K562 (cell line): ENCODE data around the gene TMEM151A.

Experiments
- EZH2 ChIP-seq: IDR thresholded peaks from 2 replicates; pipeline ENCODE4 v1.6.1; 2012; ENCODE audit warnings: low read depth, mild to moderate bottlenecking, inconsistent platforms, low read length, borderline replicate concordance
- KAT8 ChIP-seq: fragments of 450-650 bp; IDR thresholded peaks from 2 replicates; pipeline ENCODE4 v1.6.1; 2016; ENCODE audit warnings: low read depth, mild to moderate bottlenecking
- MYNN ChIP-seq, 2 experiments: sonication (generic); formaldehyde crosslinking in 1 of 2; IDR thresholded peaks; 2 replicates each; pipeline versions ENCODE4 v1.5.0 to v1.6.1; 2016 to 2020; ENCODE audit warnings: antibody characterized with exemption in 1 of 2, missing genetic modification reagents in 1 of 2
- NFXL1 ChIP-seq: fragments of 450-650 bp; formaldehyde crosslinking; IDR thresholded peaks from 2 replicates; pipeline ENCODE4 v1.4.0; 2021; ENCODE audit warnings: mild to moderate bottlenecking
- NRF1 ChIP-seq, 2 experiments: fragments of 450-650 bp; IDR thresholded peaks in 1 of 2; conservative IDR thresholded peaks in 1 of 2; 2 replicates each; pipeline ENCODE4 v1.6.1; 2014; ENCODE audit warnings: mild to moderate bottlenecking in 2 of 2
- OTX1 ChIP-seq: fragments of 450-650 bp; formaldehyde crosslinking; IDR thresholded peaks from 2 replicates; pipeline ENCODE4 v1.4.0; 2022; ENCODE audit warnings: mild to moderate bottlenecking
- POLR2A ChIP-seq: fragments of 450-650 bp; conservative IDR thresholded peaks from 2 replicates; pipeline ENCODE4 v1.6.1; 2016
- SREBF2 ChIP-seq: sonication (generic); formaldehyde crosslinking; IDR thresholded peaks from 2 replicates; pipeline ENCODE4 v1.4.0; 2020; ENCODE audit warnings: mild to moderate bottlenecking, missing genetic modification reagents
- WHSC1 ChIP-seq: IDR thresholded peaks from one replicate; pipeline ENCODE4 v1.6.1; 2012; ENCODE audit warnings: low read length, control low read depth, inconsistent platforms
- TF ChIP-seq, protein P1 (sequence below): sonication (generic); formaldehyde crosslinking; IDR thresholded peaks from 2 replicates; pipeline ENCODE4 v1.8.1; 2023; ENCODE audit warnings: mild to moderate bottlenecking, missing genetic modification reagents
- TF ChIP-seq, protein P2 (sequence below), 3 experiments: IDR thresholded peaks in 2 of 3; conservative IDR thresholded peaks in 1 of 3; 2 replicates each; pipeline ENCODE4 v1.5.1; 2011 to 2012; ENCODE audit warnings: low read length in 3 of 3, mild to moderate bottlenecking in 3 of 3, control low read depth in 2 of 3, improper control_type of control experiment in 1 of 3, inconsistent platforms in 1 of 3, low read depth in 1 of 3, mixed read lengths in 1 of 3, moderate library complexity in 1 of 3; ENCODE audit not compliant: insufficient read depth in 2 of 3
- TF ChIP-seq, protein P3 (sequence below): fragments of 250-450 bp; sonication (Bioruptor Pico); IDR thresholded peaks from 2 replicates; pipeline ENCODE4 v1.8.0; 2022; ENCODE audit warnings: moderate library complexity, mild to moderate bottlenecking, inconsistent platforms

DNA sequence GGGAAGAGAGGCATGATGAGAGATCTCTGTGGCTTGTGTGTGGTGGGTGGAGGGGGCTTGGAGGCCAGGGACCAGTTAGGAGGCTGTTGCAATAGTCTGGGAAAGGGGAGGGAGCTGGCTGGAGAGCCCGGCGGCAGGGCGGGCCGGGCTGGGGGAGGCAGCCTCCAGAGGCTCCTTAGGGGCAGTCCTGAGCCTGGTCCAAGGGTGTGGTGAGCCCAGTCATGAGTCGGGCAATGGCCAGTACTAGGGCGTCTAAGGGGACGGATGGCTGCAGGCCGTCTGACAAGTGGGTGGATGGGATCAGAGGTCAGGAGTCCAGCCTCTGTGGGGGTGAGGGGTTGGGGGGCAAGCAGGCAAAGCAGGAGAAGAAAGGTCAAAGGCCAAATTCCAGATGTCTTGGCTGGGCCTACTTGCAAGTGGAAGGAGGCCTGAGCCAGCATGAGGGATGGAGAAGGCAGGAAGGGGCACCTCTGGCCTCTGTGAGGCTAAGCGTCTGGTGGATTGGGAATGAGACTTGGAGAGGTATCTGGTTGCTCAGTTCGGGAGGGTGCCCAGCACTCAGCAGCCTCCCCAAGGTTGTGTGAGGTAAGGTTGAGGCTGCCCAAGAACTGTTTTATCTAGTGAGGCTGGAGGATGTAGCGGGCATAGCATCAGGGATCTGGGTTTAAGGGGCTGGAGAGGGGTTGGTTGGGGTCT is 31.2 kb downstream of the TMEM151A start:
- TF ChIP-seq SREBF2 (CRISPR knock-in tag) (no peak), WHSC1 (no peak), OTX1 (CRISPR knock-in tag) (no peak), POLR2A (no peak), EZH2 (no peak), MYNN (IDR thresholded peaks at IDR 0.05) (no peak), MYNN (CRISPR knock-in tag; IDR thresholded peaks at IDR 0.05) (no peak), NRF1 (conservative IDR thresholded peaks at IDR 0.05 in 1 of 2, IDR thresholded peaks at IDR 0.05 in 1 of 2) (no peak), NFXL1 (no peak), KAT8 (no peak)
- TF ChIP-seq, protein P1, sequence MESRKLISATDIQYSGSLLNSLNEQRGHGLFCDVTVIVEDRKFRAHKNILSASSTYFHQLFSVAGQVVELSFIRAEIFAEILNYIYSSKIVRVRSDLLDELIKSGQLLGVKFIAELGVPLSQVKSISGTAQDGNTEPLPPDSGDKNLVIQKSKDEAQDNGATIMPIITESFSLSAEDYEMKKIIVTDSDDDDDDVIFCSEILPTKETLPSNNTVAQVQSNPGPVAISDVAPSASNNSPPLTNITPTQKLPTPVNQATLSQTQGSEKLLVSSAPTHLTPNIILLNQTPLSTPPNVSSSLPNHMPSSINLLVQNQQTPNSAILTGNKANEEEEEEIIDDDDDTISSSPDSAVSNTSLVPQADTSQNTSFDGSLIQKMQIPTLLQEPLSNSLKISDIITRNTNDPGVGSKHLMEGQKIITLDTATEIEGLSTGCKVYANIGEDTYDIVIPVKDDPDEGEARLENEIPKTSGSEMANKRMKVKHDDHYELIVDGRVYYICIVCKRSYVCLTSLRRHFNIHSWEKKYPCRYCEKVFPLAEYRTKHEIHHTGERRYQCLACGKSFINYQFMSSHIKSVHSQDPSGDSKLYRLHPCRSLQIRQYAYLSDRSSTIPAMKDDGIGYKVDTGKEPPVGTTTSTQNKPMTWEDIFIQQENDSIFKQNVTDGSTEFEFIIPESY (CRISPR knock-in tag): no peak
- TF ChIP-seq, protein P2, sequence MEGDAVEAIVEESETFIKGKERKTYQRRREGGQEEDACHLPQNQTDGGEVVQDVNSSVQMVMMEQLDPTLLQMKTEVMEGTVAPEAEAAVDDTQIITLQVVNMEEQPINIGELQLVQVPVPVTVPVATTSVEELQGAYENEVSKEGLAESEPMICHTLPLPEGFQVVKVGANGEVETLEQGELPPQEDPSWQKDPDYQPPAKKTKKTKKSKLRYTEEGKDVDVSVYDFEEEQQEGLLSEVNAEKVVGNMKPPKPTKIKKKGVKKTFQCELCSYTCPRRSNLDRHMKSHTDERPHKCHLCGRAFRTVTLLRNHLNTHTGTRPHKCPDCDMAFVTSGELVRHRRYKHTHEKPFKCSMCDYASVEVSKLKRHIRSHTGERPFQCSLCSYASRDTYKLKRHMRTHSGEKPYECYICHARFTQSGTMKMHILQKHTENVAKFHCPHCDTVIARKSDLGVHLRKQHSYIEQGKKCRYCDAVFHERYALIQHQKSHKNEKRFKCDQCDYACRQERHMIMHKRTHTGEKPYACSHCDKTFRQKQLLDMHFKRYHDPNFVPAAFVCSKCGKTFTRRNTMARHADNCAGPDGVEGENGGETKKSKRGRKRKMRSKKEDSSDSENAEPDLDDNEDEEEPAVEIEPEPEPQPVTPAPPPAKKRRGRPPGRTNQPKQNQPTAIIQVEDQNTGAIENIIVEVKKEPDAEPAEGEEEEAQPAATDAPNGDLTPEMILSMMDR (IDR thresholded peaks at IDR 0.05 in 2 of 3, conservative IDR thresholded peaks at IDR 0.05 in 1 of 3; ENCODE audit: insufficient read depth in 2 of 3, low read depth in 1 of 3, low read length in 3 of 3): no peak
- TF ChIP-seq, protein P3, sequence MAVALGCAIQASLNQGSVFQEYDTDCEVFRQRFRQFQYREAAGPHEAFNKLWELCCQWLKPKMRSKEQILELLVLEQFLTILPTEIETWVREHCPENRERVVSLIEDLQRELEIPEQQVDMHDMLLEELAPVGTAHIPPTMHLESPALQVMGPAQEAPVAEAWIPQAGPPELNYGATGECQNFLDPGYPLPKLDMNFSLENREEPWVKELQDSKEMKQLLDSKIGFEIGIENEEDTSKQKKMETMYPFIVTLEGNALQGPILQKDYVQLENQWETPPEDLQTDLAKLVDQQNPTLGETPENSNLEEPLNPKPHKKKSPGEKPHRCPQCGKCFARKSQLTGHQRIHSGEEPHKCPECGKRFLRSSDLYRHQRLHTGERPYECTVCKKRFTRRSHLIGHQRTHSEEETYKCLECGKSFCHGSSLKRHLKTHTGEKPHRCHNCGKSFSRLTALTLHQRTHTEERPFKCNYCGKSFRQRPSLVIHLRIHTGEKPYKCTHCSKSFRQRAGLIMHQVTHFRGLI (CRISPR knock-in tag): no peak
